Activated T-helper 2 cell treated with anti-CD3 and anti-CD28 coated beads, Interferon-gamma antibody, Interleukin-2, Interleukin-4, amounts not matched to agents 10 μg/mL and 5 μg/mL and 100 μg/mL, durations not matched to agents 14 hours and 24 hours and 36 hours (primary cell): ENCODE data around the gene MTG1. TPM values are rescaled to one million over a fixed set of nuclear protein-coding genes. Genes with fewer than 3 reads are reported as not detected.

ENCODE experiments used
- DNase-seq: peaks from one replicate; pipeline ENCODE4 v3.0.0; 2021; ENCODE audit warnings: low spot score
- H3K27ac Mint-ChIP-seq: one replicate; pipeline ENCODE4 v1.8.0; 2021; ENCODE audit warnings: mixed read lengths
- H3K27me3 Mint-ChIP-seq: one replicate; pipeline ENCODE4 v1.8.0; 2021; ENCODE audit warnings: low read depth, mixed read lengths
- H3K36me3 Mint-ChIP-seq: one replicate; pipeline ENCODE4 v1.8.0; 2021; ENCODE audit warnings: low read depth, mixed read lengths
- H3K4me1 Mint-ChIP-seq: one replicate; pipeline ENCODE4 v1.8.0; 2021; ENCODE audit warnings: low read depth, mixed read lengths
- H3K4me3 Mint-ChIP-seq: one replicate; pipeline ENCODE4 v1.8.0; 2021; ENCODE audit warnings: low read depth, mild to moderate bottlenecking, moderate library complexity, mixed read lengths
- H3K9me3 Mint-ChIP-seq: one replicate; pipeline ENCODE4 v1.8.0; 2021; ENCODE audit warnings: mixed read lengths
- intact Hi-C: fragments of 100-400 bp; cut with micrococcal nuclease; formaldehyde crosslinking; loops from one replicate; pipeline ENCODE4 v1.15.1; 2023
- total RNA-seq: library from RNA; stranded (reverse); gene quantifications from 2 replicates; pipeline ENCODE4 v1.2.3, GENCODE V29; 2022

MTG1 gene
- total RNA-seq, 1 donor from 2014 or later, result 69.0 TPM

GRCh38 chr10:133388236-133388972, 5.6 kb upstream of the MTG1 start:
- peaks cover 35% of the 10 kb centered on the region for H3K4me1 Mint-ChIP-seq
- peak overlapping the region; percentile 90 for H3K27ac Mint-ChIP-seq
- no peaks in the 10 kb centered on the region for H3K27me3 Mint-ChIP-seq
- DNase-seq, result no peak
- intact Hi-C loops, result no loop called here
- H3K9me3 Mint-ChIP-seq, result no peaks in the 10 kb centered on the region
- peaks cover 12% of the 10 kb centered on the region for H3K36me3 Mint-ChIP-seq
- H3K4me3 Mint-ChIP-seq, result peak overlapping the region; percentile 78

- H3K27ac Mint-ChIP-seq, result peak overlapping the region; percentile 90
- peak; percentile 46 for DNase-seq
- H3K36me3 Mint-ChIP-seq, result peaks cover 12% of the 10 kb centered on the region
- H3K4me1 Mint-ChIP-seq, result peaks cover 36% of the 10 kb centered on the region
- intact Hi-C loops, result loop anchor here (1.0 kb wide), 1 partner anchor 113 kb away; the partner anchor contains the start of gene ADAM8
- no peaks in the 10 kb centered on the region for H3K9me3 Mint-ChIP-seq
- no peaks in the 10 kb centered on the region for H3K27me3 Mint-ChIP-seq
- H3K4me3 Mint-ChIP-seq, result peak overlapping the region; percentile 78
Observed at GRCh38 chr10:133388973-133389818, 4.8 kb upstream of the MTG1 start.

DNA sequence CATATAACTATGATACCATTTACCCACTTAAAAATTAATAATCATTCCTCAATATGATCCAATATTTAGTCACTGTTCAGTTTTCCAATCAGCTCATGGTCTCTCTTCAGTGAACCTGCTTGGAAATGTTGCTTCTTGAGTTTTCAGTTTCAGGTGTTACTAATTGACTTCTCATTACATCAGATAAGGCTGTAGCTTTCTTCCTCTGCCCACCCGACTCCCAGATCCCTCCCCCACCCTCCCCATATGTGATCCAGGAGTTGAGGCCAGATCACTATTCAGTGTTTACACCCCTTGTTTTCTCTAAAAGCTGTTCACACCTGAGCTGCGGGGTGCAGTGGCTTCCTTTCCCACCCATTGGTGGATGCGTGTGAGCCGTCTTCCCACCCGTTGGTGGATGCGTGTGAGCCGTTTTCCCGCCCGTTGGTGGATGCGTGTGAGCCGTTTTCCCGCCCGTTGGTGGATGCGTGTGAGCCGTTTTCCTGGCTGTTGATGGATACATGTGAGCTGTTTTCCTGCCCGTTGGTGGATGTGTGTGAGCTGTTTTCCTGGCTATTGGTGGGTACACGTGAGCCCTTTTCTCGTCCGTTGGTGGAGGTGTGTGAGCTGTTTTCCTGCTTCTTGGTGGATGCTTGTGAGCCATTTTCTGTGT, 3.2 kb upstream of the MTG1 start:
- no peaks in the 10 kb centered on the region for H3K9me3 Mint-ChIP-seq
- H3K4me1 Mint-ChIP-seq, result peaks cover 44% of the 10 kb centered on the region
- intact Hi-C loops, result loop anchor here (1.0 to 5.0 kb wide), 2 partner anchors 12 to 63 kb away; no protein-coding TSS in a partner anchor
- H3K27me3 Mint-ChIP-seq, result no peaks in the 10 kb centered on the region
- peak overlapping the region; percentile 62 for H3K4me3 Mint-ChIP-seq
- no peak for DNase-seq
- H3K36me3 Mint-ChIP-seq, result peaks cover 21% of the 10 kb centered on the region
- H3K27ac Mint-ChIP-seq, result peak overlapping the region; percentile 95

- Mint-ChIP-seq H3K9me3 (no peaks in the 10 kb centered on the region), H3K36me3 (peaks cover 21% of the 10 kb centered on the region), H3K4me1 (peaks cover 46% of the 10 kb centered on the region), H3K4me3 (peak overlapping the region; percentile 2), H3K27me3 (no peaks in the 10 kb centered on the region), H3K27ac (peak overlapping the region; percentile 95)
- intact Hi-C loops, result loop anchor here (5.0 kb wide), 1 partner anchor 64 kb away; no protein-coding TSS in a partner anchor
- DNase-seq, result no peak
Observed at GRCh38 chr10:133391249-133391635, 2.7 kb upstream of the MTG1 start.

GRCh38 chr10:133391761-133392518, 2.0 kb upstream of the MTG1 start:
- Mint-ChIP-seq H3K27me3 (no peaks in the 10 kb centered on the region), H3K9me3 (no peaks in the 10 kb centered on the region), H3K36me3 (peaks cover 24% of the 10 kb centered on the region), H3K4me3 (peak overlapping the region; percentile 2), H3K27ac (peak overlapping the region; percentile 95), H3K4me1 (peaks cover 46% of the 10 kb centered on the region)
- DNase-seq, result peak; percentile 8
- intact Hi-C loops, result loop anchor here (5.0 kb wide), 1 partner anchor 65 kb away; no protein-coding TSS in a partner anchor

DNA sequence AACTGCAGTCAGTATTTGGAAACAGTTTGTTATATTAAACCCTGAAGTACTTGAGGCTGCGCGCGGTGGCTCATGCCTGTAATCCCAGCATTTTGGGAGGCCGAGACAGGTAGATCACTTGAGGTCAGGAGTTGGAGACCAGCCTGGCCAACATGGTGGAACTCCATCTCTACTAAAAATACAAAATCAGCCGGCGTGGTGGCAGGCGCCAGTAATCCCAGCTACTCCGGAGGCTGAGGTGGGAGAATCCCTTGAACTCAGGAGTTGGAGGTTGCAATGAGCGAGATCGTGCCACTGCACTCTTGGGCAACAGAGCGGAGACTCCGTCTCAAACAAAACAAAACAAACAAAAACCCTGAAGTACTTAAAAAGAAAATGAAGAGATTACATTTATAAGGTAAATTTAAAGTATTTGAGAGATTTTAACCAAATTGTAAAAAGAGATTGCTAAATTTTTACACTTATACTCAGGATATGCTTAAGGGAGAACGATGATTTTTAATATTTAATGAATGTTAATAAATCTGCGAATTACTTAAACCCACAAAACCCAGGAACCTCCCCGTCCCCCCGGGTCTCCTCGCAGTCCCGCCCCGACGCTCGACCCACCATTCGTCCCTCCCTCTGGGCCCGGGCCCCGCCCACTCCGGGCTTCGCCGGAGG, 425 bp upstream of the MTG1 start:
- H3K9me3 Mint-ChIP-seq, result no peaks in the 10 kb centered on the region
- H3K4me3 Mint-ChIP-seq, result peak overlapping the region; percentile 63
- peak; percentile 8 for DNase-seq
- intact Hi-C loops, result loop anchor here (1.0 to 5.0 kb wide), 2 partner anchors 36 to 66 kb away; no protein-coding TSS in a partner anchor
- H3K27me3 Mint-ChIP-seq, result no peaks in the 10 kb centered on the region
- peaks cover 40% of the 10 kb centered on the region for H3K4me1 Mint-ChIP-seq
- H3K36me3 Mint-ChIP-seq, result peaks cover 37% of the 10 kb centered on the region
- H3K27ac Mint-ChIP-seq, result peak overlapping the region; percentile 74

DNA sequence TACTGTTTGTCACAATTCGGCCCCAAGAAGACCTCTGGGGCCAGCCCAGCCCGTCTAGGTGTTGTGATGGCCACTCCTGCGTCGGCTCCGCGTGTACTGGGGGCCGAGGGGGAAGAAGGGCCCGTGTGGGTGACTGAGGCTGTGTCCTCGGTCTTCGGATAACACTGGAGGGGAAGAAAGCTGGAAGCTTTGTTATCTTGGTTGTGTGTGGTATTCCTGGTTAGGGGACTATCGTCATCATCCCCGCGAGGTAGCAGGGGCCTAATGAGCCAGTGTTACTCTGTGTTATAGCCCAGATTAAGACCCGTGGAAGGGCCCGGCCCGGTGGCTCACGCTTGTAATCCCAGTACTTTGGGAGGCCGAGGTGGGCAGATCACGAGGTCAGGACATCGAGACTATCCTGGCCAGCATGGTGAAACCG, 854 bp downstream of the MTG1 start:
- Mint-ChIP-seq H3K27me3 (no peaks in the 10 kb centered on the region), H3K36me3 (peaks cover 49% of the 10 kb centered on the region), H3K9me3 (no peaks in the 10 kb centered on the region), H3K4me1 (peaks cover 33% of the 10 kb centered on the region), H3K4me3 (peak overlapping the region; percentile 96), H3K27ac (peak overlapping the region; percentile 96)
- DNase-seq, result no peak
- intact Hi-C loops, result loop anchor here (1.0 to 5.0 kb wide), 2 partner anchors 38 to 68 kb away; no protein-coding TSS in a partner anchor

DNA sequence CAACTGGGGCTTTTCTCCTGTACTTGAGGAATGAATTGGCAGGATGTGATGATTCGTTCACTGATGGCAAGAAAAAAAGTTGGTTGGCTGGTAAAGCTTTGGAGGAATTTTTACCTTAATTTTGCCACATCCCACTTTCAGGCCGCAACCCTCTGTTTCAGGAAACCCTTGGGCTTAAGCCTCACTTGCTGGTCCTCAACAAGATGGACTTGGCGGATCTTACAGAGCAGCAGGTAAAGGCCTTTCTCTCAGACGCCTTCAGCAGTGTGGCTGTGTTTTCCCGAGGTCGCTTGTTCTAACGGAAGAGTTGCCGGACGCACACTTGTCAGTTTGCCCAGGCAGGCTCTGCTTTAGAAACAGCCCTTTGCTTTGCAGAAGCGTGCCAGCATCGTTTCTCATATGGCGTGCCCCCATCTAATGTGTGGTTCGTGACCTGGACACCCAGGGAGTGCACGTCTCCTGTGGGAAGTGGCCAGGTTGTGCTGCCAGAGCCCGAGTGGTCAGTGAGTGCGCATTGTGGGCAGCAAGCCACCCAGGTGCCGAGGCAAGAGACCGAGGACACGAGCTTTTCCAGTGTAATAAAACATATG, 2.2 kb downstream of the MTG1 start:
- Mint-ChIP-seq H3K4me1 (peaks cover 27% of the 10 kb centered on the region), H3K27ac (peak overlapping the region; percentile 52), H3K9me3 (no peaks in the 10 kb centered on the region), H3K4me3 (no peak overlapping the region), H3K27me3 (no peaks in the 10 kb centered on the region), H3K36me3 (peaks cover 55% of the 10 kb centered on the region)
- peak; percentile 8 for DNase-seq
- intact Hi-C loops, result no loop called here

DNA sequence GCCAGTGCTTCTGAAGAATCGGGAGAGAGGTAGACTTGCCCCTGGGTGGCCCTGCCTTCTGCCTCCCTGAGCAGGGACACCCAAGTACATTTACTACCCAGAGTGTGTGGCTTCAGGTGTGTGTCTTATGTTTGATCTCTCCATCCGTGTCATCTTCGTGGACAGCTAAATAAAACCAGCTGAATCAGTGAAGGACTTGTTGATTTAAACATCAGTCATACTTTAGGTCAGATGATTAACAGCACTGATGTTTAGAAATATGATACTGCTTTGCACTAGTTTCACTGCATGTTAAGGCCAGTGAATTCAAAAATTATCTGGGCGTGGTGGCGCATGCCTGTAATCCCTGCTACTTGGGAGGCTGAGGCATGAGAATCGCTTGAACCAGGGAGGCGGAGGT, 4.0 kb downstream of the MTG1 start:
- DNase-seq, result no peak
- Mint-ChIP-seq H3K36me3 (peaks cover 65% of the 10 kb centered on the region), H3K9me3 (no peaks in the 10 kb centered on the region), H3K27ac (no peak overlapping the region), H3K4me1 (peaks cover 24% of the 10 kb centered on the region), H3K27me3 (no peaks in the 10 kb centered on the region), H3K4me3 (no peak overlapping the region)
- intact Hi-C loops, result no loop called here

DNA sequence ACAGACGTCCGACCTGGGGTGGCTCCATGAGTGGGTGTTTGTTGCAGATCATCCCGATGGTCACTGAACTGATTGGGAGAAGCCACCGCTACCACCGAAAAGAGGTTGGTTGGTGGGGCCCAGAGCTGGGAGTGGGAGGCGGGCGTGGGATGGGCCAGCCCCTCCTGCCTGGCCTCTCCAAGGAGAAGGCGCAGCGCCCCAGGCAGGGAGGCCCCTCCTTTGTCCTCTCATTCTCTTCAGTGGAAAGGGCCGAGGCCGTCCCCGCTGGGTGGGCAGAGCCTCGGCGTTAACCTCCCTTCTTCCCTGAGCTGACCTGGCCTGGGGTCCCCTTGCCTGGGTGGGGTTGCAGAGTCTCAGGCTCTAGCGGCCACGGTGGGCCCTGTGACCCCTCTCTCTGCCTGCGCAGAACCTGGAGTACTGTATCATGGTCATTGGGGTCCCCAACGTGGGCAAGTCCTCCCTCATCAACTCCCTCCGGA, 5.2 kb downstream of the MTG1 start:
- Mint-ChIP-seq H3K4me1 (peaks cover 22% of the 10 kb centered on the region), H3K4me3 (no peak overlapping the region), H3K27ac (no peak overlapping the region), H3K9me3 (no peaks in the 10 kb centered on the region), H3K36me3 (peaks cover 75% of the 10 kb centered on the region), H3K27me3 (no peaks in the 10 kb centered on the region)
- intact Hi-C loops, result no loop called here
- peak; percentile 7 for DNase-seq
